Measurements from ENCODE around the gene TAX1BP1.

GRCh38 chr7:27793780-27794179, 53.8 kb downstream of the TAX1BP1 start:
- no peak for TF ChIP-seq CTCF (IDR thresholded peaks at IDR 0.05)
- TF ChIP-seq EP300 (IDR thresholded peaks at IDR 0.05): no peak
- no peak for TF ChIP-seq POLR2AphosphoS5 (IDR thresholded peaks at IDR 0.05)
